Loucy (cell line): Measurements from ENCODE around the gene NAT9.

Experiments used
- EZH2phosphoT487 ChIP-seq: fragments of 200-600 bp; IDR thresholded peaks from 2 replicates; pipeline ENCODE4 v1.6.1; 2018; ENCODE audit warnings: antibody characterized with exemption, mild to moderate bottlenecking, moderate library complexity, borderline replicate concordance
- TF ChIP-seq, protein P1 (sequence below): fragments of 200-600 bp; sonication (generic); conservative IDR thresholded peaks from 2 replicates; pipeline ENCODE4 v1.5.1; 2014; ENCODE audit warnings: mild to moderate bottlenecking, antibody characterized with exemption, low read length

DNA sequence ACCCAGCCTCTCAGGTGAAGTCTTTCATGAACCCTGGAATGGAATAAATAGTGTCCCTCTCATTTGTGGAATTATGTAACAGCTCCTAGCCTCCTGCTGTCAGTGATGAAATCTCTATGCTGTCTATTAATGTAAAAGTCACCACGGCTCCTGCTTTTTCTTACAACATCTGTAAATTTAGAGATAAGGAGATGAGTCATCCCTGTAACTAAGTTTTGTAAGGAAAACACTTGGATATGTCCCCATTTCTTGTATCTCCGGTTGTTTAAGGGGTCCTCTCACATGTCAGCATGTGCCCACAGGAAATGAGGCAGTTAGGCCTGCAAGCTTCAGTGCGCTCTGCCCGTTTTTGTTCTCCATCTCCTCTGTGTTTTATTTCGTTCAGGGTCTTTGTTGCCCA lies 2.8 kb upstream of the NAT9 start:
- TF ChIP-seq, protein P1, sequence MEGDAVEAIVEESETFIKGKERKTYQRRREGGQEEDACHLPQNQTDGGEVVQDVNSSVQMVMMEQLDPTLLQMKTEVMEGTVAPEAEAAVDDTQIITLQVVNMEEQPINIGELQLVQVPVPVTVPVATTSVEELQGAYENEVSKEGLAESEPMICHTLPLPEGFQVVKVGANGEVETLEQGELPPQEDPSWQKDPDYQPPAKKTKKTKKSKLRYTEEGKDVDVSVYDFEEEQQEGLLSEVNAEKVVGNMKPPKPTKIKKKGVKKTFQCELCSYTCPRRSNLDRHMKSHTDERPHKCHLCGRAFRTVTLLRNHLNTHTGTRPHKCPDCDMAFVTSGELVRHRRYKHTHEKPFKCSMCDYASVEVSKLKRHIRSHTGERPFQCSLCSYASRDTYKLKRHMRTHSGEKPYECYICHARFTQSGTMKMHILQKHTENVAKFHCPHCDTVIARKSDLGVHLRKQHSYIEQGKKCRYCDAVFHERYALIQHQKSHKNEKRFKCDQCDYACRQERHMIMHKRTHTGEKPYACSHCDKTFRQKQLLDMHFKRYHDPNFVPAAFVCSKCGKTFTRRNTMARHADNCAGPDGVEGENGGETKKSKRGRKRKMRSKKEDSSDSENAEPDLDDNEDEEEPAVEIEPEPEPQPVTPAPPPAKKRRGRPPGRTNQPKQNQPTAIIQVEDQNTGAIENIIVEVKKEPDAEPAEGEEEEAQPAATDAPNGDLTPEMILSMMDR: no peak
- TF ChIP-seq EZH2phosphoT487: no peak
